ENCODE measurements around the gene LPCAT1.

Gene LPCAT1

DNA sequence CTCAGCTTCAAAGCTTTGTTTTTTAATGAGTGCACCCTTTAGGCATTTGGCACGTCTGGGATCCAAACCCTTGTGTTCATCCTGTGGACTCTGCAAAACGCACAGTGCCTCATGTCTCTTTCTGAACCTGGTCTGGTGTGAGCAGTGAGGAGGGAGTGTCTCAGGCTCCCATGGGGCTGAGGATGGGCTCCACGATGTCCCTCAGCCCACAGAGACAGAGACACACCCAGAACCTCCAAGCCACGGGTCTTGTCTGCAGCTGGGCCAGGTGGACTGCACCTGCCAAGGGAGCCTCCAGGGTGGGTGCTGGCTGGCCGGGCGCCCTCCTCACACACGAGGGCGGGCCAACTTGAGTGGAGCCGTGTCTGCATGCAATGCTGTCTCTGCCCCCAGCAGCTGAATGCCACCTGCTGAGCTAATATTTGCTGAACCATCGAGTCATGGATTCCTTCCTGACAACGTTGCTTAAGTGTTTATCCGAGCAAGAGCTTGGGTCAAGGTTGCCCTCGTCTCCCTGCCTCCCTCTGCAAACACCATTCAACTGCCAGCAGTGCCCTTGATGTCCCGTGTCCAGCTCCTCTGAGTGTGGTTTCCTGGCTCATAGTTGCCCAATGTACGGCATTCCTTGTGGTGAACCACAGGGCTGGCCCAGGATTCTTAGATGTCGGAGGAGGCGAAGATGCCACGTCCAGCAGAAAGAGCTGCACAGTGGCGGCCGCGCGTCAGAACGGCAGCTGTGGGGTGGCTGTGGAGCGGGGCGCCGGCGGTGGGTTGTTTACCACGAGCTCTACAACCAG, 31.4 kb upstream of the LPCAT1 start:
- in situ Hi-C loops (cut with MboI; ENCODE audit: low sequenced_read_pairs), result no loop called here

DNA sequence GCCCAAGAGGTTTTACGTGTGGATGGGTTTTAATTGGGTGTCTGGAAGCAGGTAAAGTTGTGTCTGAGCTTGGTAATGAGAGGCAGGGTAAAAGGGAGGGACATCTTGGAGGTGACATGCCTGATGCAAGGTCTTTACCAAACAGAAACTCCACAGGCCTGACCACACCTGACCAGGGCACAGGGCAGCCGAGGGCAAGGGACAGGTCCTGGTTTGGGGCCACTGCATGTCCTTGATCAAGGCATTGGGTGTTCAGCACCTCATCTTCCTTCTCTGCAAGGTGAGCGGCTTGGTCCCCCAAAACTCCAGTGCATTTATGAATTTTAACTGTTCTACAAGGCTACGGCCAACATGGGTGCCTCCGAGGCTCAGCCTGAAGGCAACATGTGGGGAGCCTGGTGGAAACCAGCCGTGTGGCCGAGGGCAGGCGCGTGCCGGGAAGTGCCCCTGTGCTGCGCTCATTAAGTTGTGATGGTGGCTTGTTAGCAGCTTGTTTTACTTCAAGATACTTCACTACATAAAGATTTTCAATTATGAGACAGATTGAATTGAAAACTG, 30.7 kb upstream of the LPCAT1 start:
- in situ Hi-C loops (cut with MboI; ENCODE audit: low sequenced_read_pairs), result no loop called here

DNA sequence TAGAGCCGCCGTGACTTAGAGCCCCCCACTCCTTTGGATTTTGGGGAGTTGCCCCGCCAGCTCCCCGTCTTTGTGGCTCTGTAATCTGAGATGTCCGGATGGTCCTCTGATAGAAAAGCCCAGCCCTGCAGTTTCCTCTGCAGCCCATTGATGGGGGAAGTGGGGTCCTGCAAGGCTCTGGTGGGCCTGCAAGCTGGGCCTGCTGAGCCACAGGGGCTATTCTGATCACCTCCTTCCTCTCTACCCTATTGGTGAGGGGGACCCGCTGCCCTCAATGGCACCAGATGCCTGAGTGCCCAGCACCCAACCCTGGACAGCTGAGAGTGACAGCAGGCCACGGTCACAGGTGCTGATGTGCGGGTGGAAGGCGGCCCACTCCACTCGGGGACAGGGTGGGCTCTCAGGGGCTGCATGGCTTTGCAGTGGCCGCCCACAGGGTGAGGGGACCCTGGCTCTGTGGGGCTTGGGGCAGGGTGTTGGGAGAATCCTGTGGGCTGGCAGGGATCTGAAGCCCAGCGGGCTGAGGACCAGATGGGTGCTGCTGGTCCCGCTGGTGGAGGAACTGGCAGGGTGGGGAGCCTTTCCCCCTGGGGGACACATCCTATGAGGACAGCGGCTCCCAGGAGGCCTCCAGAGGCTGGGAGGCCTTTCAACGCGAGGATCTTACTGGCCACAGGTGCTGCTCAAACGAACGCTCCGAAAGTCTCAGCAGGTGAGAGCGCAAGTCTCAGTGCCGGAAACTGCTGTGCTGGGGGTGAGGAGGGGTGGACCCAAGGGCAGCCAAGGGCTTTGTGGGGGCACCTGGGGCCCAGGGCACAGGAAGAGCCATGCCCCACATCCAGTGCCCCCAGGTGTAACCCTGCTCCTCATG, 30.0 kb upstream of the LPCAT1 start:
- in situ Hi-C loops (cut with MboI; ENCODE audit: low sequenced_read_pairs), result no loop called here

- in situ Hi-C loops (cut with MboI; ENCODE audit: low sequenced_read_pairs), result no loop called here
Observed at GRCh38 chr5:1552521-1553255, 28.9 kb upstream of the LPCAT1 start.

DNA sequence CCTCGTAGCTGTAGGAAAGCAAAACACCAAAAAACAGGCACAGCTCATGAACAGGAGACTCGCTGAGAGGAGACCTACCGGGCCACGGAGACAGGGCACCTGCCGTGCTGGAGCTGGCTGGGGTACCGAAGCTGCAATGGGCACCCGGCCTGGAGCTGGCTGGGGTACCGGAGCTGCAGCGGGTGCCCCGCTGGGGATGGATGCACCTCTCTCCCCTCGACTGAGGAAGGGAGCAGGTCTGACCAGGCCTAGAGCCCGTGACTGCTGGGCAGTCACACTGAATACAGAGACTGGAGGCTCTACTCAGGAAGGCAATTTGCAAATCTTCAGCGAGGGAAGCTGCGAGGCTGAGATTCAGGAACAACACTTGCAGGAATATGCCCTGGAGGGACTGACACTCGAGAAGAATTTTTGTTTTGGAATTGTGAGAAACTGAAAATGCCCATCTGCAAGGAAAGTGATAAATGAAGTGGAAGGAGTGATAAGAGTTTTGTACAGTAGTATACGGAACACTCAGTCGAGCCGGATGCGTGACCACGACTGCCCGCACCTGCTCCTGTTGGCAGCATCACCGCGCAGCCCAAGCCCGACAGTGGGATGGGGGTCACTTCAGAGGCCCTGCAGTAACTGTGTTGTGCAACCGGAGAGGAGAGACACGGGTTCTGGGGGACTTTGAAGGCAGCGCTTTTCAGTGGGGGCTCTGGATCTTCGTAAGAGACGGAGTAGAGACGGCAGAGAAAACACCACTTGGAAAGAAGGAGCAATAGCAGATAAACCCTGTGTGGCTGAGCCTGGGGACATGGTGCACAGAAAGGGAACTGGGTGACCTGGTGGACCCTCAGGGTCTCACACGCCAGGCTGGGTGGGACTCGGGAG, 27.9 kb upstream of the LPCAT1 start:
- in situ Hi-C loops (cut with MboI; ENCODE audit: low sequenced_read_pairs), result no loop called here

DNA sequence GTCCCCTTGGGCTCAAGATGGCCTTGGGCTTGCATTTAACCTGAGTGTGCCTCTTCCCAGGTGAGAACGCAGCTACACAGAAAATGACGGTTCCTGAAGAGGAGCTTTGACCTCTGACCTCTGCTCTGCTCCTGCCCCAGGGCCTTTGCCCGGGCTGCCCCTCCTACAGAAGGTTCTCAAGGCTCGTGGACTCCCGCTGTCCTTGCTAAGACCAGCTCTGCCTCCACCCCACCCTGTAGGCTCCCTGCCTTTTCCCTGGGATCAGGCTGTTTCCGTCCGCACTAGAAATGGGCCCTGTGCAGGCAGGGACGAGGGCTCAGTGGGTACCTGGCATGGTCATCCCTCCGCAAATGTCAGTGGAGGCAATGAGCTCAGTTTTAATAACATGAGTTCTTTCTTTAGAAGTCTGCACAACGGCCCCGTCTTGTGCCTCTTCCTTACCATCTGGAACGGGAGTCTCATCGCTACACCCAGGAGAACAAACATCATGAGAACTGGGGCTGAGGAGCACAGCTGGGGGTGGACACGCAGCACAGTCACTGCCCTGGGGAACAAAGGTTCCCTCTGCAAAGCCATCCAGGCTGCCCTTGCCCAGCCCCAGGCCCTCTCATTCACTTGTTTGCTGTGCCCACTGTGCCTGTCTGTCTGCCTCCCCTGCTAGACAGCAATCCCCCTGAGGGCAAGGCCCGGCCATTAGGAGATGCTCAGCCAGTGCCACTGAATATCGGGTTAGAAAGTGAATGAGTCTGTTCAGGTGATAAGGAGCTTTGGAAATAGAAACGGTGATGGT, 26.7 kb upstream of the LPCAT1 start:
- in situ Hi-C loops (cut with MboI; ENCODE audit: low sequenced_read_pairs), result no loop called here

DNA sequence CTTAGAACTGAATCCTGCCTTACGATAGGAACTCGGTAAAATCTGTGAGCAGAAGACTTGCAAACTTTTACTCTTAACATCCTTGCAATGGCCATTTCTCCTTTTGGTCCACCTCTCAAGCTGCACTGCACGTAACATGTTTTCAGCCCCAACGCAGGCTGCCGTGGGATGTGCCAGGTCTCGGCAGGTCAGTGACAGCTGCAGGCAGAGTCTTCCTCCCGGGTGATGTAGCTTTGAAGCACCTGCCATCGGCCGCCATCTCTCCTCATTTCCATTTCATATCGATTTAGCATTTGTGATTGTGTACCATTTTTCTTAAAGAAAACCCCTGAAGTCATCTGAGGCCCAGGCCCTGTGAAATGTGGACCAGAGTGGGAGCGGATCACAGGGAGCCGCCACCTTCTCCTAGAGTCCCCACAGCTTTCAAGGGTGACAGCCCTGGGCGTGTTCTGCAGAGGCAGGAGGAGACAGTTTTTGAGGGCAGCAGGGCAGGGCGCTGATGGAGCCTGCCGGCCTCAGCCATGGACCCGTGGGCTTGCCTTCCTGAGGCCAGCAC, 25.8 kb upstream of the LPCAT1 start:
- in situ Hi-C loops (cut with MboI; ENCODE audit: low sequenced_read_pairs), result no loop called here

DNA sequence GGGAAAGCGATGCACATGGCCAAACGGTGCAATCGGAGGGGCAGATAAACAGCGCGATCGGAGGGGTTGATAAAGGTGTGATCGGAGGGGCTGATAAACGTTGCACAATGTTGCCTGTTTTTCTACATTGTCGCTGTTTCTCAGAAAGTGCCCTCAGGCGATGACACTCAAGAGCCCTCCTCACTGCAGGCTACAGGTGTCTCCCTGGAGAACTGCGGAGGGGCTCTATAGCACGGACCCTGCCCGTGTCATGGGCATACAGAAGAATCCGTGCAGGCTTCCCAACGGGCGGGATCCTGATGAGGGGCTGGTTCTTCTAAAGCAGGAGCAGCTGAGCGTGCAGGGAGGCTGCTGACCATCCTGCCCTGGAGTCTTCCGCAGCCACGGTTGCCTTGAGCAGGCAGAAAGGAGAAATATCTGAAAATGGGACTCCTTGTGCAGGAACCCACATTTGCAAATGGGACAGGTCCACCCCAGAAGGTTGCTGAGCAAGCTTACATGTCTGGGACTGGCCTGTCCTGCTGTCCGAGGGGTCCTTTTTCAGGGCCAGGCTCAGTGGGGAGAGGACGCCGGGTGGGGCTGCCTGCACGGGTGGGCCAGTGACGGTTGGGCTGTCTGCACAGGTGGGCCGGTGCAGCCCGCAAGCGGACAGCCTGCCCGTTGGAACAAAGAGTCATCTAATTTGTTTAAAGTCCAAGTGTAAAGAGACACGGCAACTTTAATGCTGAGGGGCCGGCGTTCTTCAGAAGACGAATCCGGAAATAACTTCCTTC, 25.1 kb upstream of the LPCAT1 start:
- in situ Hi-C loops (cut with MboI; ENCODE audit: low sequenced_read_pairs), result no loop called here

DNA sequence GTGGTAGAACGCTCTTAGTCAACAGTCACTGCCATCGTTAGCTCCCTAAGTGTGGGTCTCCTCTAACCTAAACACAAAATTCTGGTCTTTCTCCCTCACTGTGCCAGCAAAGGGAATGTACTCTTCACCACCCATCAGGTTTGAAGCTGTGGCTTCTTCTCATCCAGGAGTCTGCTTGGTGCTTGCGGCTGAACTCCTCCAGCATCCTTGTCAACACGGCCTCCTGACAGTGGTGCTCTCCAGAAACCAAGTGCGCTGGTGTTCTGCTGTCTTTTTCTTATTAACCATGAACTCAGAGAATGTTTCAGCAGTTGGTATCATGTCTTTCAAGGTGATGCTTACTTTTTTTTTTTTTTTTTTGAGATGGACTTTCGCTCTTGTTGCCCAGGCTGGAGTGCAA, 23.9 kb upstream of the LPCAT1 start:
- in situ Hi-C loops (cut with MboI; ENCODE audit: low sequenced_read_pairs), result no loop called here

GRCh38 chr5:1547236-1547635, 23.5 kb upstream of the LPCAT1 start:
- in situ Hi-C loops (cut with MboI; ENCODE audit: low sequenced_read_pairs), result no loop called here

GRCh38 chr5:1546556-1546955, 22.8 kb upstream of the LPCAT1 start:
- in situ Hi-C loops (cut with MboI; ENCODE audit: low sequenced_read_pairs), result no loop called here

GRCh38 chr5:1545805-1546355, 22.1 kb upstream of the LPCAT1 start:
- in situ Hi-C loops (cut with MboI; ENCODE audit: low sequenced_read_pairs), result no loop called here

GRCh38 chr5:1545126-1545804, 21.5 kb upstream of the LPCAT1 start:
- in situ Hi-C loops (cut with MboI; ENCODE audit: low sequenced_read_pairs), result no loop called here

DNA sequence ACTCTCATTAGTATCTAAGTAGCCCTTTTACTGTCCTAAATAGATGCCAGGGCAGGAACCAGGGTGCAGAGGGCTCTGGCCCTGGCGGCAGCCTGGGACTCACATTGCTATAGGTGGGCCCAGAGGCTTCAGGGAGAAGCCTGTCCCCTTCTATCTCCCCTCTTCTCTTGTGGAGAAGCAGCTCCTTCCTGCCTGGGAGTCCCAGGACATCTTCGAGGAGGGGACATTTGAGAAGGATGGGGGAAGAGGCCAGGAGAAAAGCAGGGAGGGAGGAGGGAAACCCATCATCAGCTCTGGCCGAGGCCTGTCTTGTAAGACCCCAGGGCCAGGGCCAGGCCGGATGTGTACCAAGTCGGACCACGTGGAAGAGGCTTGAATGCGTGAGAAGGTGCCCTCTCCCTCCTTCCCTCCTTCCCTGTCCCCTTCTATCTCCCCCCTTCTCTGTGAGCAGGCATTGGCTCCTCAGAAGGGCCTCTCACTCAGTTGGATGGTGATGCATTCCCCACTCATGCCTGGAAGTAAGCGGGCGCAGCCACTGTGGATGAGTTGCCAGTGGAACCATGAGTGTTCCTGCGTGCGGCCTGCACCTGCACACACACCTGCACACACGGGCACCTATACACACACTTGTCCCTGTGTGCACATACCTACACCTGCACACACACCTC, 20.7 kb upstream of the LPCAT1 start:
- in situ Hi-C loops (cut with MboI; ENCODE audit: low sequenced_read_pairs), result no loop called here

- in situ Hi-C loops (cut with MboI; ENCODE audit: low sequenced_read_pairs), result no loop called here
Observed at GRCh38 chr5:1543398-1544293, 19.9 kb upstream of the LPCAT1 start.

GRCh38 chr5:1542781-1543180, 19.0 kb upstream of the LPCAT1 start:
- in situ Hi-C loops (cut with MboI; ENCODE audit: low sequenced_read_pairs), result no loop called here
